ENCODE data around the gene MFSD2B. TPM values are rescaled to one million over a fixed set of nuclear protein-coding genes. Genes with fewer than 3 reads are reported as not detected.

Gene MFSD2B
- total and polyA plus RNA-seq, 2 donors (not counting 3 experiments of a cell fraction or from before 2014, with no cell fraction given): 0.29 to 0.82 TPM

DNA sequence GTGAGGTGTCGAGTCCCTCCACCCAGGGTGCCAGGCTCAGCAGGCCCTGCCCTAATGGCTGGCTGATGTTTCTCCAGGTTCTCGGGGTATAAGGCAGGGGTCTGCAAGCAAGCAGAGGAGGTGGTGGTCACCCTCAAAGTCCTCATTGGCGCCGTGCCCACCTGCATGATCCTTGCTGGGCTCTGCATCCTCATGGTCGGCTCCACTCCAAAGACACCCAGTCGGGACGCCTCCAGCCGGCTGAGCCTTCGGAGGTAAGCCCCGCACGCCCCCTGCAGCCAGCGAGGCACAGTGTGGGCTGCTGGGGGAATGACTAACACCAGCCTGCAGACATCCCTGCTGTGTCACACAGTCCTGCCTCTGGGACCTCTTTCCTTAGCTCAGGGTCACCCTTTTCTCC, 14.1 kb downstream of the MFSD2B start:
- TF ChIP-seq GATA2 (IDR thresholded peaks at IDR 0.05; ENCODE audit: insufficient read depth, insufficient read length, low read depth, low read length) (no peak), JUN (IDR thresholded peaks at IDR 0.05; ENCODE audit: borderline replicate concordance, insufficient read depth, insufficient read length, low read depth) (no peak), EZH2 (IDR thresholded peaks at IDR 0.05; ENCODE audit: borderline replicate concordance, low read depth, low read length, severe bottlenecking) (no peak), POLR2A (IDR thresholded peaks at IDR 0.05; ENCODE audit: low read depth, low read length) (no peak), MYC (IDR thresholded peaks at IDR 0.05; ENCODE audit: low read depth, low read length) (no peak), FOS (IDR thresholded peaks at IDR 0.05; ENCODE audit: borderline replicate concordance, insufficient read depth, low read length) (no peak), POLR2AphosphoS5 (IDR thresholded peaks at IDR 0.05; ENCODE audit: insufficient read depth, low read depth, low read length) (no peak)
- TF ChIP-seq, protein P1, sequence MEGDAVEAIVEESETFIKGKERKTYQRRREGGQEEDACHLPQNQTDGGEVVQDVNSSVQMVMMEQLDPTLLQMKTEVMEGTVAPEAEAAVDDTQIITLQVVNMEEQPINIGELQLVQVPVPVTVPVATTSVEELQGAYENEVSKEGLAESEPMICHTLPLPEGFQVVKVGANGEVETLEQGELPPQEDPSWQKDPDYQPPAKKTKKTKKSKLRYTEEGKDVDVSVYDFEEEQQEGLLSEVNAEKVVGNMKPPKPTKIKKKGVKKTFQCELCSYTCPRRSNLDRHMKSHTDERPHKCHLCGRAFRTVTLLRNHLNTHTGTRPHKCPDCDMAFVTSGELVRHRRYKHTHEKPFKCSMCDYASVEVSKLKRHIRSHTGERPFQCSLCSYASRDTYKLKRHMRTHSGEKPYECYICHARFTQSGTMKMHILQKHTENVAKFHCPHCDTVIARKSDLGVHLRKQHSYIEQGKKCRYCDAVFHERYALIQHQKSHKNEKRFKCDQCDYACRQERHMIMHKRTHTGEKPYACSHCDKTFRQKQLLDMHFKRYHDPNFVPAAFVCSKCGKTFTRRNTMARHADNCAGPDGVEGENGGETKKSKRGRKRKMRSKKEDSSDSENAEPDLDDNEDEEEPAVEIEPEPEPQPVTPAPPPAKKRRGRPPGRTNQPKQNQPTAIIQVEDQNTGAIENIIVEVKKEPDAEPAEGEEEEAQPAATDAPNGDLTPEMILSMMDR (IDR thresholded peaks at IDR 0.05; ENCODE audit: extremely low read depth in 1 of 2, insufficient read depth in 1 of 2, low read depth in 1 of 2, low read length in 2 of 2): no peak
- TF ChIP-seq, protein P2, sequence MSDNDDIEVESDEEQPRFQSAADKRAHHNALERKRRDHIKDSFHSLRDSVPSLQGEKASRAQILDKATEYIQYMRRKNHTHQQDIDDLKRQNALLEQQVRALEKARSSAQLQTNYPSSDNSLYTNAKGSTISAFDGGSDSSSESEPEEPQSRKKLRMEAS (IDR thresholded peaks at IDR 0.05; ENCODE audit: insufficient read depth, insufficient read length): no peak
- Histone ChIP-seq H3K9ac (replicated peaks; ENCODE audit: extremely low read depth, insufficient read depth, low read length) (no peak overlapping the region), H2AFZ (ENCODE audit: low read depth, low read length) (no peak overlapping the region), H3K79me2 (ENCODE audit: control insufficient read depth, insufficient read depth, low read length) (no peaks in the 10 kb centered on the region), H3K27me3 (ENCODE audit: control insufficient read depth in 2 of 2, insufficient read depth in 2 of 2, low read length in 2 of 2) (no peaks in the 10 kb centered on the region), H3K4me2 (ENCODE audit: insufficient read depth, low read length) (no peak overlapping the region), H3K27ac (ENCODE audit: insufficient read depth, low read depth, low read length) (no peak overlapping the region), H3K4me3 (replicated peaks in 1 of 3; ENCODE audit: insufficient read depth in 1 of 3, low read depth in 1 of 3, low read length in 3 of 3) (no peak overlapping the region), H3K4me1 (ENCODE audit: control insufficient read depth, extremely low read depth, insufficient read depth, low read length) (no peaks in the 10 kb centered on the region), H3K9me1 (replicated peaks; ENCODE audit: control insufficient read depth, extremely low read depth, insufficient read depth, low read length) (no peaks in the 10 kb centered on the region), H3K9me3 (replicated peaks; ENCODE audit: control insufficient read depth, insufficient read depth, low read length) (no peaks in the 10 kb centered on the region), H3K36me3 (ENCODE audit: control insufficient read depth in 2 of 2, extremely low read depth in 1 of 2, insufficient read depth in 2 of 2, low read length in 2 of 2) (peaks cover 0 to 2% of the 10 kb centered on the region in 2 experiments), H4K20me1 (replicated peaks; ENCODE audit: control insufficient read depth, extremely low read depth, insufficient read depth, low read length) (no peaks in the 10 kb centered on the region)
- ChIA-PET CTCF (interaction anchor here (1.5 to 2.6 kb wide), 3 partner anchors 97 to 200 kb away, joined by 7 to 13 read pairs (median 8); partner anchors contain the start of gene ATAD2B), POLR2A (no interaction called here)
- no peak for DNase-seq (ENCODE audit: low read depth, low spot score)
- BruUV-seq (replicated peaks): no TSS peak
- dilution Hi-C loops (cut with MboI; ENCODE audit: extremely low pct_ligation_motif_present, low sequenced_read_pairs): no loop called here
- intact Hi-C loops (cut with micrococcal nuclease): no loop called here
- FAIRE-seq: no peak
